GM12878 (cell line): Measurements from ENCODE around the gene KCNAB3. TPM values are rescaled to one million over a fixed set of nuclear protein-coding genes. Genes with fewer than 3 reads are reported as not detected.

Source experiments
- CBFB ChIP-seq: IDR thresholded peaks from 2 replicates; pipeline ENCODE4 v1.6.1; 2016; ENCODE audit warnings: antibody characterized with exemption, low read depth
- CHD2 ChIP-seq: IDR thresholded peaks from 2 replicates; pipeline ENCODE4 v1.6.1; 2011; ENCODE audit warnings: low read depth, low read length, improper control_type of control experiment, borderline replicate concordance
- ETV6 ChIP-seq, 2 experiments: fragments of 450-650 bp in 1 of 2; IDR thresholded peaks in 1 of 2; conservative IDR thresholded peaks in 1 of 2; 2 replicates each; pipeline ENCODE4 v1.6.1; 2014; ENCODE audit warnings: antibody characterized with exemption in 1 of 2, borderline replicate concordance in 1 of 2, low read depth in 1 of 2, mild to moderate bottlenecking in 1 of 2, moderate library complexity in 1 of 2
- GATAD2B ChIP-seq: fragments of 450-650 bp; conservative IDR thresholded peaks from 2 replicates; pipeline ENCODE4 v1.6.1; 2017; ENCODE audit warnings: low read depth, mild to moderate bottlenecking, moderate library complexity
- IKZF1 ChIP-seq: fragments of 450-650 bp; conservative IDR thresholded peaks from 2 replicates; pipeline ENCODE4 v1.6.1; 2017; ENCODE audit warnings: antibody characterized with exemption, mild to moderate bottlenecking
- IKZF2 ChIP-seq, 2 experiments: fragments of 450-650 bp; IDR thresholded peaks; 2 replicates each; pipeline ENCODE4 v1.6.1; 2017; ENCODE audit warnings: mild to moderate bottlenecking in 2 of 2, moderate library complexity in 2 of 2
- KLF5 ChIP-seq: fragments of 450-650 bp; IDR thresholded peaks from 2 replicates; pipeline ENCODE4 v1.6.1; 2014; ENCODE audit warnings: mild to moderate bottlenecking; ENCODE audit not compliant: partially characterized antibody
- MEF2B ChIP-seq: fragments of 450-650 bp; IDR thresholded peaks from 2 replicates; pipeline ENCODE4 v1.6.1; 2018; ENCODE audit warnings: mild to moderate bottlenecking, moderate library complexity; ENCODE audit not compliant: partially characterized antibody, poor library complexity, severe bottlenecking
- MLLT1 ChIP-seq: fragments of 450-650 bp; IDR thresholded peaks from 2 replicates; pipeline ENCODE4 v1.6.1; 2016; ENCODE audit warnings: mild to moderate bottlenecking
- NBN ChIP-seq: fragments of 450-650 bp; IDR thresholded peaks from 2 replicates; pipeline ENCODE4 v1.6.1; 2016
- NRF1 ChIP-seq: conservative IDR thresholded peaks from 2 replicates; pipeline ENCODE4 v1.6.1; 2011; ENCODE audit warnings: mild to moderate bottlenecking, low read depth, low read length, improper control_type of control experiment
- PAX5 ChIP-seq: IDR thresholded peaks from 2 replicates; pipeline ENCODE4 v1.6.1; 2011; ENCODE audit warnings: low read depth, low read length, borderline replicate concordance
- RAD21 ChIP-seq: IDR thresholded peaks from 2 replicates; pipeline ENCODE4 v1.6.1; 2011; ENCODE audit warnings: mild to moderate bottlenecking, low read depth, low read length, moderate library complexity; ENCODE audit not compliant: insufficient read depth
- SIX5 ChIP-seq: IDR thresholded peaks from 2 replicates; pipeline ENCODE4 v1.6.1; 2011; ENCODE audit warnings: mild to moderate bottlenecking, low read depth, low read length, moderate library complexity; ENCODE audit not compliant: severe bottlenecking
- SMAD5 ChIP-seq: IDR thresholded peaks from 2 replicates; pipeline ENCODE4 v1.6.1; 2016; ENCODE audit warnings: antibody characterized with exemption, low read depth
- SPI1 ChIP-seq: IDR thresholded peaks from 2 replicates; pipeline ENCODE4 v1.6.1; 2011; ENCODE audit warnings: low read depth, mild to moderate bottlenecking, low read length, moderate library complexity, borderline replicate concordance; ENCODE audit not compliant: insufficient read depth
- ZBTB33 ChIP-seq: fragments of 450-650 bp; IDR thresholded peaks from 2 replicates; pipeline ENCODE4 v1.6.1; 2017; ENCODE audit warnings: mild to moderate bottlenecking
- ZNF274 ChIP-seq: IDR thresholded peaks from one replicate; pipeline ENCODE4 v1.8.0; 2011; ENCODE audit not compliant: insufficient read length, insufficient read depth
- ZNF592 ChIP-seq: fragments of 450-650 bp; IDR thresholded peaks from 2 replicates; pipeline ENCODE4 v1.6.1; 2017; ENCODE audit warnings: mild to moderate bottlenecking, moderate library complexity
- ZSCAN29 ChIP-seq: fragments of 450-650 bp; IDR thresholded peaks from 2 replicates; pipeline ENCODE4 v1.6.1; 2017; ENCODE audit warnings: mild to moderate bottlenecking, moderate library complexity
- polyA plus RNA-seq, 11 experiments: library from polyadenylated mRNA; depleted of rRNA in 4 of 11; unstranded in 6 of 11; stranded (reverse) in 5 of 11; fragments of >200 nt; fragmentation: Nextera tagmentation in 4 of 11; fragmentation: Illumina TruSeq in 1 of 11; extraction: Ambion mirVana in 4 of 11; extraction: Trizol in 1 of 11; gene quantifications; 1 replicate in 1 of 11; 2 replicates in 10 of 11; pipeline versions ENCODE4 v1.2.1 to v1.2.3, GENCODE V29; 2011 to 2016; ENCODE audit warnings: inconsistent platforms in 2 of 11, missing spikeins in 2 of 11, low read depth in 1 of 11
- total RNA-seq, 4 experiments: library from RNA; depleted of rRNA in 3 of 4; stranded (reverse); fragments of >200 nt in 3 of 4; fragmentation: Illumina TruSeq in 1 of 4; extraction: Trizol in 1 of 4; gene quantifications; 2 replicates each; pipeline versions ENCODE4 v1.2.1 to v1.2.3, GENCODE V29; 2013 to 2021
- TF ChIP-seq, protein P1 (sequence below): fragments of 450-650 bp; IDR thresholded peaks from 2 replicates; pipeline ENCODE4 v1.6.1; 2017; ENCODE audit warnings: low read depth, mild to moderate bottlenecking, moderate library complexity

KCNAB3 gene
- total and polyA plus RNA-seq, 10 of the 15 experiments (the other 5 are each of a cell fraction or from before 2014, with no cell fraction given) = 0.22 to 7.9 (median 1.8) TPM

GRCh38 chr17:7931709-7932482 is 2.2 kb upstream of the KCNAB3 start, which contains the start of the genes CNTROB and TRAPPC1 (continued):
- TF ChIP-seq NBN (peak; percentile 100), SMAD5 (no peak), PAX5 (peak; percentile 62; the same call in 1 of the 2 replicates), ZNF592 (no peak), NRF1 (peak; percentile 90), IKZF2 (IDR thresholded peaks at IDR 0.05) (peak in 1 of 2 experiments; percentile 47; a peak in 2 of 4 replicates), GATAD2B (0 out of 2 replicates have a peak, but pooled peaks have one; percentile 29), ETV6 (conservative IDR thresholded peaks at IDR 0.05 in 1 of 2, IDR thresholded peaks at IDR 0.05 in 1 of 2; ENCODE audit: borderline replicate concordance in 1 of 2, low read depth in 1 of 2) (no peak), CBFB (peak; percentile 75; the same call in 1 of the 2 replicates), MLLT1 (peak; percentile 60; the same call in 1 of the 2 replicates), IKZF1 (peak; percentile 60), SPI1 (no peak), KLF5 (no peak), SIX5 (no peak), RAD21 (no peak), ZSCAN29 (no peak), CHD2 (peak; percentile 96), MEF2B (peak; percentile 58), ZBTB33 (no peak), ZNF274 (no peak)
- TF ChIP-seq, protein P1, sequence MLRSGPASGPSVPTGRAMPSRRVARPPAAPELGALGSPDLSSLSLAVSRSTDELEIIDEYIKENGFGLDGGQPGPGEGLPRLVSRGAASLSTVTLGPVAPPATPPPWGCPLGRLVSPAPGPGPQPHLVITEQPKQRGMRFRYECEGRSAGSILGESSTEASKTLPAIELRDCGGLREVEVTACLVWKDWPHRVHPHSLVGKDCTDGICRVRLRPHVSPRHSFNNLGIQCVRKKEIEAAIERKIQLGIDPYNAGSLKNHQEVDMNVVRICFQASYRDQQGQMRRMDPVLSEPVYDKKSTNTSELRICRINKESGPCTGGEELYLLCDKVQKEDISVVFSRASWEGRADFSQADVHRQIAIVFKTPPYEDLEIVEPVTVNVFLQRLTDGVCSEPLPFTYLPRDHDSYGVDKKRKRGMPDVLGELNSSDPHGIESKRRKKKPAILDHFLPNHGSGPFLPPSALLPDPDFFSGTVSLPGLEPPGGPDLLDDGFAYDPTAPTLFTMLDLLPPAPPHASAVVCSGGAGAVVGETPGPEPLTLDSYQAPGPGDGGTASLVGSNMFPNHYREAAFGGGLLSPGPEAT = peak; percentile 65
